ENCODE data around the gene HHIP.

Gene HHIP

GRCh38 chr4:144714166-144714565 lies 68.2 kb downstream of the HHIP start:
- H3K27me3 ChIP-seq (replicated peaks in 2 of 5; ENCODE audit: control insufficient read depth in 4 of 5, insufficient read depth in 5 of 5, low read length in 4 of 5), result no peaks in the 10 kb centered on the region
- DNase-seq, result no peak
- H3K4me3 ChIP-seq (ENCODE audit: control insufficient read depth in 1 of 7, extremely low read depth in 1 of 7, insufficient read depth in 4 of 7, low read depth in 2 of 7, low read length in 6 of 7), result no peak overlapping the region
- ChIA-PET CTCF (no interaction called here), POLR2A (no interaction called here)
- no CpG with 5 or more reads among the region's 3 CpGs for WGBS (ENCODE audit: insufficient coverage)
- H3K4me1 ChIP-seq (ENCODE audit: control extremely low read depth in 1 of 4, control insufficient read depth in 4 of 4, insufficient read depth in 4 of 4, low read length in 3 of 4), result no peaks in the 10 kb centered on the region
- H3K36me3 ChIP-seq (ENCODE audit: control insufficient read depth in 4 of 4, insufficient read depth in 4 of 4, low read length in 3 of 4), result no peaks in the 10 kb centered on the region
- H3K9me3 ChIP-seq (ENCODE audit: control extremely low read depth in 1 of 5, control insufficient read depth in 4 of 5, insufficient read depth in 2 of 5, low read depth in 1 of 5, low read length in 4 of 5), result no peaks in the 10 kb centered on the region
- no peak overlapping the region for H3K27ac ChIP-seq (ENCODE audit: insufficient read depth in 1 of 2, low read depth in 1 of 2, low read length in 2 of 2, poor library complexity in 1 of 2, severe bottlenecking in 2 of 2)

- Histone ChIP-seq H3K27me3 (replicated peaks in 2 of 5; ENCODE audit: control insufficient read depth in 4 of 5, insufficient read depth in 5 of 5, low read length in 4 of 5) (no peaks in the 10 kb centered on the region), H3K4me1 (ENCODE audit: control extremely low read depth in 1 of 4, control insufficient read depth in 4 of 4, insufficient read depth in 4 of 4, low read length in 3 of 4) (no peaks in the 10 kb centered on the region), H3K27ac (ENCODE audit: insufficient read depth in 1 of 2, low read depth in 1 of 2, low read length in 2 of 2, poor library complexity in 1 of 2, severe bottlenecking in 2 of 2) (no peak overlapping the region), H3K9me3 (ENCODE audit: control extremely low read depth in 1 of 5, control insufficient read depth in 4 of 5, insufficient read depth in 2 of 5, low read depth in 1 of 5, low read length in 4 of 5) (no peaks in the 10 kb centered on the region), H3K4me3 (ENCODE audit: control insufficient read depth in 1 of 7, extremely low read depth in 1 of 7, insufficient read depth in 4 of 7, low read depth in 2 of 7, low read length in 6 of 7) (no peak overlapping the region), H3K36me3 (ENCODE audit: control insufficient read depth in 4 of 4, insufficient read depth in 4 of 4, low read length in 3 of 4) (no peaks in the 10 kb centered on the region)
- no peak for DNase-seq
- POLR2A ChIA-PET, result no interaction called here
- CTCF ChIA-PET, result no interaction called here
- WGBS (ENCODE audit: insufficient coverage), result 73% methylated on average over 2 of the region's 2 CpGs
Measured at GRCh38 chr4:144715230-144715629, 69.3 kb downstream of the HHIP start.

- ChIA-PET CTCF (no interaction called here), POLR2A (no interaction called here)
- no peak overlapping the region for H3K27ac ChIP-seq (ENCODE audit: insufficient read depth in 1 of 2, low read depth in 1 of 2, low read length in 2 of 2, poor library complexity in 1 of 2, severe bottlenecking in 2 of 2)
- no peaks in the 10 kb centered on the region for H3K9me3 ChIP-seq (ENCODE audit: control extremely low read depth in 1 of 5, control insufficient read depth in 4 of 5, insufficient read depth in 2 of 5, low read depth in 1 of 5, low read length in 4 of 5)
- WGBS (ENCODE audit: insufficient coverage), result 100% methylated on average over 2 of the region's 5 CpGs
- no peak overlapping the region for H3K4me3 ChIP-seq (ENCODE audit: control insufficient read depth in 1 of 7, extremely low read depth in 1 of 7, insufficient read depth in 4 of 7, low read depth in 2 of 7, low read length in 6 of 7)
- no peaks in the 10 kb centered on the region for H3K36me3 ChIP-seq (ENCODE audit: control insufficient read depth in 4 of 4, insufficient read depth in 4 of 4, low read length in 3 of 4)
- H3K27me3 ChIP-seq (replicated peaks in 2 of 5; ENCODE audit: control insufficient read depth in 4 of 5, insufficient read depth in 5 of 5, low read length in 4 of 5), result no peaks in the 10 kb centered on the region
- no peaks in the 10 kb centered on the region for H3K4me1 ChIP-seq (ENCODE audit: control extremely low read depth in 1 of 4, control insufficient read depth in 4 of 4, insufficient read depth in 4 of 4, low read length in 3 of 4)
- no peak for DNase-seq
Measured at GRCh38 chr4:144716778-144717177, 70.8 kb downstream of the HHIP start.

- Histone ChIP-seq H3K36me3 (ENCODE audit: control insufficient read depth in 4 of 4, insufficient read depth in 4 of 4, low read length in 3 of 4) (no peaks in the 10 kb centered on the region), H3K27ac (ENCODE audit: insufficient read depth in 1 of 2, low read depth in 1 of 2, low read length in 2 of 2, poor library complexity in 1 of 2, severe bottlenecking in 2 of 2) (no peak overlapping the region), H3K9me3 (ENCODE audit: control extremely low read depth in 1 of 5, control insufficient read depth in 4 of 5, insufficient read depth in 2 of 5, low read depth in 1 of 5, low read length in 4 of 5) (no peaks in the 10 kb centered on the region), H3K27me3 (replicated peaks in 2 of 5; ENCODE audit: control insufficient read depth in 4 of 5, insufficient read depth in 5 of 5, low read length in 4 of 5) (no peaks in the 10 kb centered on the region), H3K4me1 (ENCODE audit: control extremely low read depth in 1 of 4, control insufficient read depth in 4 of 4, insufficient read depth in 4 of 4, low read length in 3 of 4) (no peaks in the 10 kb centered on the region), H3K4me3 (ENCODE audit: control insufficient read depth in 1 of 7, extremely low read depth in 1 of 7, insufficient read depth in 4 of 7, low read depth in 2 of 7, low read length in 6 of 7) (no peak overlapping the region)
- 93% methylated on average over 3 of the region's 4 CpGs for WGBS (ENCODE audit: insufficient coverage)
- POLR2A ChIA-PET, result no interaction called here
- CTCF ChIA-PET, result no interaction called here
- DNase-seq, result no peak
Measured at GRCh38 chr4:144718958-144719512, 73.1 kb downstream of the HHIP start.

GRCh38 chr4:144720491-144720890 lies 74.5 kb downstream of the HHIP start:
- H3K4me3 ChIP-seq (ENCODE audit: control insufficient read depth in 1 of 7, extremely low read depth in 1 of 7, insufficient read depth in 4 of 7, low read depth in 2 of 7, low read length in 6 of 7), result no peak overlapping the region
- no peaks in the 10 kb centered on the region for H3K4me1 ChIP-seq (ENCODE audit: control extremely low read depth in 1 of 4, control insufficient read depth in 4 of 4, insufficient read depth in 4 of 4, low read length in 3 of 4)
- no CpG with 5 or more reads among the region's 3 CpGs for WGBS (ENCODE audit: insufficient coverage)

GRCh38 chr4:144721994-144722393 lies 76.0 kb downstream of the HHIP start:
- no peak overlapping the region for H3K4me3 ChIP-seq (ENCODE audit: control insufficient read depth in 1 of 7, extremely low read depth in 1 of 7, insufficient read depth in 4 of 7, low read depth in 2 of 7, low read length in 6 of 7)
- no peaks in the 10 kb centered on the region for H3K9me3 ChIP-seq (ENCODE audit: control extremely low read depth in 1 of 5, control insufficient read depth in 4 of 5, insufficient read depth in 2 of 5, low read depth in 1 of 5, low read length in 4 of 5)
- ChIA-PET CTCF (no interaction called here), POLR2A (no interaction called here)
- no peaks in the 10 kb centered on the region for H3K27me3 ChIP-seq (replicated peaks in 2 of 5; ENCODE audit: control insufficient read depth in 4 of 5, insufficient read depth in 5 of 5, low read length in 4 of 5)
- DNase-seq, result no peak
- no peaks in the 10 kb centered on the region for H3K36me3 ChIP-seq (ENCODE audit: control insufficient read depth in 4 of 4, insufficient read depth in 4 of 4, low read length in 3 of 4)
- H3K4me1 ChIP-seq (ENCODE audit: control extremely low read depth in 1 of 4, control insufficient read depth in 4 of 4, insufficient read depth in 4 of 4, low read length in 3 of 4), result no peaks in the 10 kb centered on the region
- H3K27ac ChIP-seq (ENCODE audit: insufficient read depth in 1 of 2, low read depth in 1 of 2, low read length in 2 of 2, poor library complexity in 1 of 2, severe bottlenecking in 2 of 2), result no peak overlapping the region

More at GRCh38 chr4:144720491-144720890, 74.5 kb downstream of the HHIP start:
- no peak for DNase-seq
- ChIA-PET POLR2A (no interaction called here), CTCF (no interaction called here)
- no peaks in the 10 kb centered on the region for H3K9me3 ChIP-seq (ENCODE audit: control extremely low read depth in 1 of 5, control insufficient read depth in 4 of 5, insufficient read depth in 2 of 5, low read depth in 1 of 5, low read length in 4 of 5)
- H3K27ac ChIP-seq (ENCODE audit: insufficient read depth in 1 of 2, low read depth in 1 of 2, low read length in 2 of 2, poor library complexity in 1 of 2, severe bottlenecking in 2 of 2), result no peak overlapping the region
- no peaks in the 10 kb centered on the region for H3K36me3 ChIP-seq (ENCODE audit: control insufficient read depth in 4 of 4, insufficient read depth in 4 of 4, low read length in 3 of 4)
- no peaks in the 10 kb centered on the region for H3K27me3 ChIP-seq (replicated peaks in 2 of 5; ENCODE audit: control insufficient read depth in 4 of 5, insufficient read depth in 5 of 5, low read length in 4 of 5)

GRCh38 chr4:144723471-144723870 lies 77.5 kb downstream of the HHIP start:
- no peaks in the 10 kb centered on the region for H3K9me3 ChIP-seq (ENCODE audit: control extremely low read depth in 1 of 5, control insufficient read depth in 4 of 5, insufficient read depth in 2 of 5, low read depth in 1 of 5, low read length in 4 of 5)
- ChIA-PET CTCF (no interaction called here), POLR2A (no interaction called here)
- H3K36me3 ChIP-seq (ENCODE audit: control insufficient read depth in 4 of 4, insufficient read depth in 4 of 4, low read length in 3 of 4), result no peaks in the 10 kb centered on the region
- no peaks in the 10 kb centered on the region for H3K4me1 ChIP-seq (ENCODE audit: control extremely low read depth in 1 of 4, control insufficient read depth in 4 of 4, insufficient read depth in 4 of 4, low read length in 3 of 4)
- no peak overlapping the region for H3K4me3 ChIP-seq (ENCODE audit: control insufficient read depth in 1 of 7, extremely low read depth in 1 of 7, insufficient read depth in 4 of 7, low read depth in 2 of 7, low read length in 6 of 7)
- DNase-seq, result no peak
- H3K27me3 ChIP-seq (replicated peaks in 2 of 5; ENCODE audit: control insufficient read depth in 4 of 5, insufficient read depth in 5 of 5, low read length in 4 of 5), result no peaks in the 10 kb centered on the region
- H3K27ac ChIP-seq (ENCODE audit: insufficient read depth in 1 of 2, low read depth in 1 of 2, low read length in 2 of 2, poor library complexity in 1 of 2, severe bottlenecking in 2 of 2), result no peak overlapping the region
